Stimulated activated effector memory CD8-positive, alpha-beta T cell treated with anti-CD3 and anti-CD28 coated beads, Interleukin-12 subunit alpha, Interleukin-12 subunit beta, amount 100 ng/mL, for 72 hours (primary cell): ENCODE measurements around the gene RPL38.

Experiments used
- ATAC-seq: fragments of 150-1000 bp; cut with Tn5 transposase; 2 replicates; pipeline ENCODE4 v1.10.0; 2021
- DNase-seq, 2 donors: peaks; one replicate each; pipeline ENCODE4 v3.0.0; 2021 to 2022; ENCODE audit warnings: low spot score in 2 of 2
- H3K27ac Mint-ChIP-seq: one replicate; pipeline ENCODE4 v1.8.0; 2022; ENCODE audit warnings: mild to moderate bottlenecking, mixed read lengths
- H3K36me3 Mint-ChIP-seq: one replicate; pipeline ENCODE4 v1.8.0; 2022; ENCODE audit warnings: mild to moderate bottlenecking, mixed read lengths
- H3K4me1 Mint-ChIP-seq: one replicate; pipeline ENCODE4 v1.8.0; 2022; ENCODE audit warnings: mixed read lengths
- H3K4me3 Mint-ChIP-seq: one replicate; pipeline ENCODE4 v1.8.0; 2022; ENCODE audit warnings: mild to moderate bottlenecking, mixed read lengths
- H3K9me3 Mint-ChIP-seq: one replicate; pipeline ENCODE4 v1.8.0; 2022; ENCODE audit warnings: mixed read lengths

RPL38 gene

GRCh38 chr17:74223901-74224300 lies 20.4 kb downstream of the RPL38 start:
- Mint-ChIP-seq H3K27ac (no peak overlapping the region), H3K36me3 (peaks cover 19% of the 10 kb centered on the region)
- ATAC-seq, result no peak

GRCh38 chr17:74224959-74225725 lies 21.7 kb downstream of the RPL38 start:
- Mint-ChIP-seq H3K9me3 (no peaks in the 10 kb centered on the region), H3K36me3 (peaks cover 19% of the 10 kb centered on the region), H3K4me3 (no peak overlapping the region), H3K27ac (peak overlapping the region; percentile 77), H3K4me1 (peaks cover 11% of the 10 kb centered on the region)
- DNase-seq, result no peak
- no peak for ATAC-seq

More at GRCh38 chr17:74223901-74224300, 20.4 kb downstream of the RPL38 start:
- H3K4me3 Mint-ChIP-seq, result no peak overlapping the region
- no peaks in the 10 kb centered on the region for H3K9me3 Mint-ChIP-seq
- H3K4me1 Mint-ChIP-seq, result peaks cover 11% of the 10 kb centered on the region
- no peak for DNase-seq

GRCh38 chr17:74226252-74226651 lies 22.8 kb downstream of the RPL38 start:
- Mint-ChIP-seq H3K4me3 (no peak overlapping the region), H3K4me1 (peaks cover 11% of the 10 kb centered on the region), H3K27ac (peak overlapping the region; percentile 77), H3K9me3 (no peaks in the 10 kb centered on the region), H3K36me3 (peaks cover 25% of the 10 kb centered on the region)
- no peak for ATAC-seq
- no peak for DNase-seq

- H3K9me3 Mint-ChIP-seq, result no peaks in the 10 kb centered on the region
- no peak overlapping the region for H3K4me3 Mint-ChIP-seq
- no peak for ATAC-seq
- peak overlapping the region; percentile 61 for H3K27ac Mint-ChIP-seq
- no peak for DNase-seq
- H3K4me1 Mint-ChIP-seq, result peaks cover 11% of the 10 kb centered on the region
- H3K36me3 Mint-ChIP-seq, result peaks cover 26% of the 10 kb centered on the region
Measured at GRCh38 chr17:74227271-74228080, 24.0 kb downstream of the RPL38 start.

GRCh38 chr17:74228306-74228978 lies 25.0 kb downstream of the RPL38 start:
- Mint-ChIP-seq H3K27ac (peak overlapping the region; percentile 61), H3K4me1 (peaks cover 11% of the 10 kb centered on the region), H3K36me3 (peaks cover 26% of the 10 kb centered on the region), H3K4me3 (no peak overlapping the region), H3K9me3 (no peaks in the 10 kb centered on the region)
- ATAC-seq (no peak), DNase-seq (no peak)

GRCh38 chr17:74230896-74231295 lies 27.4 kb downstream of the RPL38 start:
- ATAC-seq (no peak), DNase-seq (no peak)
- H3K36me3 Mint-ChIP-seq, result peaks cover 13% of the 10 kb centered on the region

GRCh38 chr17:74231928-74232907 lies 28.7 kb downstream of the RPL38 start:
- H3K4me3 Mint-ChIP-seq, result no peak overlapping the region
- no peaks in the 10 kb centered on the region for H3K9me3 Mint-ChIP-seq
- DNase-seq (no peak), ATAC-seq (no peak)
- peak overlapping the region; percentile 71 for H3K27ac Mint-ChIP-seq
- no peaks in the 10 kb centered on the region for H3K4me1 Mint-ChIP-seq
- peaks cover 8% of the 10 kb centered on the region for H3K36me3 Mint-ChIP-seq

More at GRCh38 chr17:74230896-74231295, 27.4 kb downstream of the RPL38 start:
- no peak overlapping the region for H3K4me3 Mint-ChIP-seq
- H3K27ac Mint-ChIP-seq, result no peak overlapping the region
- peaks cover 5% of the 10 kb centered on the region for H3K4me1 Mint-ChIP-seq
- H3K9me3 Mint-ChIP-seq, result no peaks in the 10 kb centered on the region

GRCh38 chr17:74233937-74234336 lies 30.5 kb downstream of the RPL38 start:
- no peak for DNase-seq
- no peak overlapping the region for H3K4me3 Mint-ChIP-seq
- peak overlapping the region; percentile 71 for H3K27ac Mint-ChIP-seq
- no peaks in the 10 kb centered on the region for H3K4me1 Mint-ChIP-seq
- ATAC-seq, result no peak
- peaks cover 15% of the 10 kb centered on the region for H3K36me3 Mint-ChIP-seq
- no peaks in the 10 kb centered on the region for H3K9me3 Mint-ChIP-seq

GRCh38 chr17:74234486-74234885 lies 31.0 kb downstream of the RPL38 start:
- Mint-ChIP-seq H3K27ac (no peak overlapping the region), H3K4me1 (no peaks in the 10 kb centered on the region), H3K9me3 (no peaks in the 10 kb centered on the region), H3K4me3 (no peak overlapping the region), H3K36me3 (peaks cover 15% of the 10 kb centered on the region)
- DNase-seq (no peak), ATAC-seq (no peak)

- Mint-ChIP-seq H3K36me3 (peaks cover 15% of the 10 kb centered on the region), H3K9me3 (no peaks in the 10 kb centered on the region), H3K4me1 (no peaks in the 10 kb centered on the region), H3K27ac (no peak overlapping the region), H3K4me3 (no peak overlapping the region)
- DNase-seq, result no peak
- no peak for ATAC-seq
Measured at GRCh38 chr17:74235040-74235581, 31.6 kb downstream of the RPL38 start.

- DNase-seq (no peak), ATAC-seq (no peak)
- no peak overlapping the region for H3K27ac Mint-ChIP-seq
- no peak overlapping the region for H3K4me3 Mint-ChIP-seq
- H3K9me3 Mint-ChIP-seq, result no peaks in the 10 kb centered on the region
- peaks cover 11% of the 10 kb centered on the region for H3K36me3 Mint-ChIP-seq
- H3K4me1 Mint-ChIP-seq, result no peaks in the 10 kb centered on the region
Measured at GRCh38 chr17:74235911-74236371, 32.5 kb downstream of the RPL38 start.

- Mint-ChIP-seq H3K36me3 (peaks cover 7% of the 10 kb centered on the region), H3K27ac (no peak overlapping the region), H3K4me3 (no peak overlapping the region), H3K4me1 (peaks cover 6% of the 10 kb centered on the region), H3K9me3 (no peaks in the 10 kb centered on the region)
- ATAC-seq, result no peak
- DNase-seq, result no peak
Measured at GRCh38 chr17:74237321-74237720, 33.8 kb downstream of the RPL38 start.

GRCh38 chr17:74239172-74239571 lies 35.7 kb downstream of the RPL38 start:
- Mint-ChIP-seq H3K9me3 (no peaks in the 10 kb centered on the region), H3K4me3 (no peak overlapping the region), H3K36me3 (peaks cover 7% of the 10 kb centered on the region), H3K4me1 (peaks cover 6% of the 10 kb centered on the region), H3K27ac (peak overlapping the region; percentile 61)
- ATAC-seq (no peak), DNase-seq (no peak)

- DNase-seq (no peak), ATAC-seq (no peak)
- H3K27ac Mint-ChIP-seq, result peak overlapping the region; percentile 48
- peaks cover 7% of the 10 kb centered on the region for H3K4me1 Mint-ChIP-seq
- H3K4me3 Mint-ChIP-seq, result no peak overlapping the region
- no peaks in the 10 kb centered on the region for H3K9me3 Mint-ChIP-seq
- H3K36me3 Mint-ChIP-seq, result peaks cover 7% of the 10 kb centered on the region
Measured at GRCh38 chr17:74240618-74241205, 37.2 kb downstream of the RPL38 start.
